K562 (cell line): ENCODE results near the gene TP73. TPM values are rescaled to one million over a fixed set of nuclear protein-coding genes. Genes with fewer than 3 reads are reported as not detected.
A peak's percentile ranks its signal among the peaks of the same experiment; 100 is the strongest.

ENCODE experiments used
- ATAC-seq: fragments of 200-7000 bp; cut with Tn5 transposase; 3 replicates; pipeline ENCODE4 v1.9.1; 2020; ENCODE audit warnings: moderate library complexity
- BruUV-seq: library from RNA; stranded (reverse); fragments of 400-500 nt; replicated peaks from 2 replicates; lab custom pipeline; 2021; lab: Mats Ljungman, UMichigan
- CTCF ChIA-PET: fragments of 300-600 bp; formaldehyde crosslinking; extraction: SDS; loops from one replicate; lab custom pipeline; 2021; ENCODE audit warnings: low intra/inter-chr PET ratio; lab: Yijun Ruan, JAX
- POLR2A ChIA-PET: fragments of 300-600, 350-650 bp; sonication (Branson Sonifier 250); formaldehyde crosslinking; extraction: SDS; loops from one replicate; lab custom pipeline; 2021; ENCODE audit warnings: antibody characterized with exemption, inconsistent platforms; lab: Yijun Ruan, JAX
- DNase-seq, 4 experiments: peaks; one replicate each; pipeline versions ENCODE4 v3.0.0 to v3.0.0-alpha.2; 2011 to 2018; ENCODE audit warnings: low spot score in 3 of 4, mixed read lengths in 3 of 4; ENCODE audit errors: extremely low read depth in 1 of 4
- FAIRE-seq: peaks from 2 replicates; lab custom pipeline; 2011; peaks lifted over from hg19 to GRCh38; lab: Jason Lieb, UNC
- H2AFZ ChIP-seq: 2 replicates; pipeline ENCODE4 v1.6.0; 2011; ENCODE audit warnings: low read depth, low read length, control low read depth, inconsistent platforms
- H3K27ac ChIP-seq: fragments of 200-600 bp; 3 replicates; pipeline ENCODE4 v1.8.0; 2011; ENCODE audit warnings: low read depth, mild to moderate bottlenecking, control low read depth, inconsistent platforms, low read length, moderate library complexity, mixed read lengths; ENCODE audit errors: extremely low read depth
- H3K27me3 ChIP-seq, 2 experiments: fragments of 300-600 bp in 1 of 2; 2 replicates in 1 of 2; 3 replicates in 1 of 2; pipeline versions ENCODE4 v1.6.0 to v1.8.0; 2011; ENCODE audit warnings: inconsistent platforms in 2 of 2, low read length in 2 of 2, mild to moderate bottlenecking in 1 of 2, mixed read lengths in 1 of 2, moderate library complexity in 1 of 2; ENCODE audit not compliant: control insufficient read depth in 2 of 2, insufficient read depth in 2 of 2
- H3K36me3 ChIP-seq: fragments of 300-600 bp; 3 replicates; pipeline ENCODE4 v1.8.0; 2011; ENCODE audit warnings: mild to moderate bottlenecking, low read length, inconsistent platforms; ENCODE audit not compliant: control insufficient read depth, insufficient read depth
- H3K4me1 ChIP-seq, 2 experiments: fragments of 200-600 bp in 1 of 2; replicated peaks in 1 of 2; 2 replicates in 1 of 2; 3 replicates in 1 of 2; pipeline versions ENCODE4 v1.5.1 to v1.8.0; 2011; ENCODE audit warnings: inconsistent platforms in 2 of 2, low read length in 2 of 2, mild to moderate bottlenecking in 1 of 2, mixed read lengths in 1 of 2, moderate library complexity in 1 of 2; ENCODE audit not compliant: control insufficient read depth in 2 of 2, insufficient read depth in 2 of 2
- H3K4me2 ChIP-seq: 2 replicates; pipeline ENCODE4 v1.6.1; 2011; ENCODE audit warnings: low read length, control low read depth, inconsistent platforms, mixed read lengths; ENCODE audit not compliant: insufficient read depth
- H3K4me3 ChIP-seq: fragments of 200-600 bp; sonication (generic), shearing (Covaris generic); 2 replicates; pipeline ENCODE4 v1.5.1; 2016; ENCODE audit warnings: control low read depth, inconsistent platforms
- H3K79me2 ChIP-seq: fragments of 200-600 bp; 3 replicates; pipeline ENCODE4 v1.8.0; 2011; ENCODE audit warnings: low read length, inconsistent platforms; ENCODE audit not compliant: control insufficient read depth, insufficient read depth
- H3K9ac ChIP-seq, 2 experiments: 2 replicates each; pipeline versions ENCODE4 v1.6.0 to v1.6.1; 2011; ENCODE audit warnings: low read depth in 2 of 2, low read length in 2 of 2, control low read depth in 1 of 2, inconsistent platforms in 1 of 2, mild to moderate bottlenecking in 1 of 2, mixed read lengths in 1 of 2; ENCODE audit not compliant: insufficient read depth in 1 of 2
- H3K9me1 ChIP-seq: one replicate; pipeline ENCODE4 v1.6.0; 2011; ENCODE audit warnings: inconsistent platforms, mild to moderate bottlenecking, low read length, moderate library complexity; ENCODE audit not compliant: control insufficient read depth, insufficient read depth
- H3K9me3 ChIP-seq: replicated peaks from 2 replicates; pipeline ENCODE4 v1.5.1; 2011; ENCODE audit warnings: low read depth, low read length, inconsistent platforms; ENCODE audit not compliant: control insufficient read depth, insufficient read depth
- H4K20me1 ChIP-seq: replicated peaks from 2 replicates; pipeline ENCODE4 v1.6.1; 2011; ENCODE audit warnings: low read length, inconsistent platforms, mixed read lengths; ENCODE audit not compliant: control insufficient read depth, insufficient read depth
- CBX1 ChIP-seq: sonication (generic); IDR thresholded peaks from 2 replicates; pipeline ENCODE4 v1.6.1; 2016; ENCODE audit warnings: antibody characterized with exemption, low read depth, mild to moderate bottlenecking
- POLR2G ChIP-seq: fragments of 200-400 bp; formaldehyde crosslinking; IDR thresholded peaks from 2 replicates; pipeline ENCODE4 v1.6.1; 2017; ENCODE audit warnings: low read depth, mild to moderate bottlenecking, antibody characterized with exemption, low read length, moderate library complexity
- RBM17 ChIP-seq: fragments of 200-400 bp; formaldehyde crosslinking; IDR thresholded peaks from 2 replicates; pipeline ENCODE4 v1.6.1; 2017; ENCODE audit warnings: low read depth, mild to moderate bottlenecking, low read length, borderline replicate concordance
- RBM22 ChIP-seq: fragments of 200-400 bp; formaldehyde crosslinking; IDR thresholded peaks from 2 replicates; pipeline ENCODE4 v1.6.1; 2018; ENCODE audit warnings: low read length, low read depth; ENCODE audit not compliant: poor library complexity, severe bottlenecking
- SAP30 ChIP-seq: fragments of 200-600 bp; sonication (generic); IDR thresholded peaks from 2 replicates; pipeline ENCODE4 v1.6.1; 2012; ENCODE audit warnings: borderline replicate concordance, low read depth, mild to moderate bottlenecking, moderate library complexity, low read length, control low read depth, inconsistent platforms; ENCODE audit not compliant: insufficient read depth, poor library complexity, severe bottlenecking
- WGBS: fragments of 100-300 bp; shearing (Covaris generic); methylation state at CpG from one replicate; pipeline ENCODE4 v1.1.6; 2016; ENCODE audit warnings: low coverage, mixed read lengths; ENCODE audit not compliant: insufficient coverage; ENCODE audit errors: missing lambda C conversion rate; 5-methylcytosine and 5-hydroxymethylcytosine counted together
- in situ Hi-C: fragments of 300-500 bp; cut with MboI; formaldehyde crosslinking; loops from 4 replicates; pipeline ENCODE4 v1.15.0; 2018; ENCODE audit warnings: inconsistent platforms, mixed read lengths
- intact Hi-C: fragments of 100-400 bp; cut with micrococcal nuclease; formaldehyde crosslinking; loops from 2 replicates; pipeline ENCODE4 v1.14.2; 2022
- polyA plus RNA-seq, 8 experiments: library from polyadenylated mRNA; depleted of rRNA in 4 of 8; stranded (reverse) in 5 of 8; unstranded in 3 of 8; fragments of >200 nt; fragmentation: Nextera tagmentation in 2 of 8; fragmentation: Illumina TruSeq in 1 of 8; extraction: Ambion mirVana in 2 of 8; extraction: Trizol in 1 of 8; gene quantifications; 2 replicates each; pipeline versions ENCODE4 v1.2.1 to v1.2.3, GENCODE V29; 2011 to 2014; ENCODE audit warnings: inconsistent platforms in 1 of 8, missing spikeins in 1 of 8
- total RNA-seq, 7 experiments: library from RNA; depleted of rRNA in 6 of 7; stranded (reverse); fragments of >200 nt in 6 of 7; fragmentation: Illumina TruSeq in 2 of 7; extraction: Trizol in 2 of 7; gene quantifications; 2 replicates each; pipeline versions ENCODE4 v1.2.1 to v1.2.3, GENCODE V29; 2011 to 2021; ENCODE audit warnings: low replicate concordance in 1 of 7
- TF ChIP-seq, protein P1 (sequence below), 2 experiments: IDR thresholded peaks; 2 replicates each; pipeline ENCODE4 v1.6.1; 2012; ENCODE audit warnings: improper control_type of control experiment in 2 of 2, low read depth in 2 of 2, low read length in 2 of 2, borderline replicate concordance in 1 of 2
- TF ChIP-seq, protein P2 (sequence below): fragments of 450-650 bp; formaldehyde crosslinking; IDR thresholded peaks from 2 replicates; pipeline ENCODE4 v1.4.0; 2020; ENCODE audit warnings: mild to moderate bottlenecking, mixed read lengths
- TF ChIP-seq, protein P3 (sequence below), 2 experiments: fragments of 450-650 bp; formaldehyde crosslinking in 1 of 2; IDR thresholded peaks; 2 replicates each; pipeline versions ENCODE4 v1.4.0 to v1.6.1; 2014 to 2020; ENCODE audit warnings: mild to moderate bottlenecking in 2 of 2, borderline replicate concordance in 1 of 2, low read depth in 1 of 2

TP73 gene
- total and polyA plus RNA-seq, 9 of the 15 experiments (the other 6 are each of a cell fraction or from before 2014, with no cell fraction given), result 0.07 to 1.6 (median 0.40) TPM; not detected in 2

DNA sequence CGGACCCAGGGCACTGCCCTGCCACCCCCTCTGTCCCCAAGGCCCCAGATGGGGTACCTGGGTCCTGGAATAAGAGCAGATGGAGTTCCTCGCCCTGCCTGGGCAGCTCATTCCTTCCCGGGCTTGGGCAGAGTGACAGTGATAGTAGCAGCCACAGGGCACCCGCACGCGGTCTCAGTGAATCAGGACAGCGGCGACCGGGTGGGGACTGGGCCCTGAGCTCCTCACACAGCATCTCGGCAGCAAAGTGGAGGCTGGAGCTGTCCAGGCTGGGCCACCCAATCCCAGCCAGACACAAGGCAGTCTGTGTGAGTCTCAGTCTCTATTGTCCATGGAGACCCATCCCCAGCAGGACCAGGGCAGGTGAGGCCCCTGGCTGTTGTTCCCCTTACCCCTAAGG lies 62.5 kb downstream of the TP73 start:
- Histone ChIP-seq H3K4me3 (no peak overlapping the region), H3K79me2 (no peaks in the 10 kb centered on the region), H3K36me3 (no peaks in the 10 kb centered on the region), H3K4me1 (peaks cover 0 to 50% of the 10 kb centered on the region in 2 experiments; a peak in 3 of 5 replicates), H3K9me1 (peaks cover 4% of the 10 kb centered on the region), H3K27me3 (peaks cover 29 to 87% of the 10 kb centered on the region in 2 experiments; a peak in 4 of 5 replicates), H3K9ac (peak overlapping the region in 1 of 2 experiments; percentile 52; a peak in 1 of 4 replicates), H3K4me2 (no peak overlapping the region), H3K9me3 (no peaks in the 10 kb centered on the region), H3K27ac (no peak overlapping the region), H2AFZ (no peak overlapping the region), H4K20me1 (peaks cover 52% of the 10 kb centered on the region)
- in situ Hi-C loops (no loop called here), intact Hi-C loops (no loop called here)
- DNase-seq (no peak), FAIRE-seq (no peak), ATAC-seq (peak; percentile 5; the same call in 1 of the 3 replicates)
- CTCF ChIA-PET, result no interaction called here
- no TSS peak for BruUV-seq
- WGBS, result 3% methylated on average over 10 of the region's 10 CpGs
- POLR2A ChIA-PET, result interaction anchor here (0.6 to 1.3 kb wide), 5 partner anchors 10 to 185 kb away, joined by 3 to 6 read pairs (median 3); partner anchors contain the start of genes C1orf174 and WRAP73
- TF ChIP-seq CBX1 (no peak), RBM22 (no peak), SAP30 (no peak), RBM17 (no peak), POLR2G (0 out of 2 replicates have a peak, but pooled peaks have one; percentile 11)
- TF ChIP-seq, protein P1, sequence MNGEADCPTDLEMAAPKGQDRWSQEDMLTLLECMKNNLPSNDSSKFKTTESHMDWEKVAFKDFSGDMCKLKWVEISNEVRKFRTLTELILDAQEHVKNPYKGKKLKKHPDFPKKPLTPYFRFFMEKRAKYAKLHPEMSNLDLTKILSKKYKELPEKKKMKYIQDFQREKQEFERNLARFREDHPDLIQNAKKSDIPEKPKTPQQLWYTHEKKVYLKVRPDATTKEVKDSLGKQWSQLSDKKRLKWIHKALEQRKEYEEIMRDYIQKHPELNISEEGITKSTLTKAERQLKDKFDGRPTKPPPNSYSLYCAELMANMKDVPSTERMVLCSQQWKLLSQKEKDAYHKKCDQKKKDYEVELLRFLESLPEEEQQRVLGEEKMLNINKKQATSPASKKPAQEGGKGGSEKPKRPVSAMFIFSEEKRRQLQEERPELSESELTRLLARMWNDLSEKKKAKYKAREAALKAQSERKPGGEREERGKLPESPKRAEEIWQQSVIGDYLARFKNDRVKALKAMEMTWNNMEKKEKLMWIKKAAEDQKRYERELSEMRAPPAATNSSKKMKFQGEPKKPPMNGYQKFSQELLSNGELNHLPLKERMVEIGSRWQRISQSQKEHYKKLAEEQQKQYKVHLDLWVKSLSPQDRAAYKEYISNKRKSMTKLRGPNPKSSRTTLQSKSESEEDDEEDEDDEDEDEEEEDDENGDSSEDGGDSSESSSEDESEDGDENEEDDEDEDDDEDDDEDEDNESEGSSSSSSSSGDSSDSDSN (IDR thresholded peaks at IDR 0.05; ENCODE audit: borderline replicate concordance in 1 of 2, low read depth in 2 of 2, low read length in 2 of 2), result peak in 1 of 2 experiments; percentile 49; a peak in 1 of 4 replicates
- TF ChIP-seq, protein P2, sequence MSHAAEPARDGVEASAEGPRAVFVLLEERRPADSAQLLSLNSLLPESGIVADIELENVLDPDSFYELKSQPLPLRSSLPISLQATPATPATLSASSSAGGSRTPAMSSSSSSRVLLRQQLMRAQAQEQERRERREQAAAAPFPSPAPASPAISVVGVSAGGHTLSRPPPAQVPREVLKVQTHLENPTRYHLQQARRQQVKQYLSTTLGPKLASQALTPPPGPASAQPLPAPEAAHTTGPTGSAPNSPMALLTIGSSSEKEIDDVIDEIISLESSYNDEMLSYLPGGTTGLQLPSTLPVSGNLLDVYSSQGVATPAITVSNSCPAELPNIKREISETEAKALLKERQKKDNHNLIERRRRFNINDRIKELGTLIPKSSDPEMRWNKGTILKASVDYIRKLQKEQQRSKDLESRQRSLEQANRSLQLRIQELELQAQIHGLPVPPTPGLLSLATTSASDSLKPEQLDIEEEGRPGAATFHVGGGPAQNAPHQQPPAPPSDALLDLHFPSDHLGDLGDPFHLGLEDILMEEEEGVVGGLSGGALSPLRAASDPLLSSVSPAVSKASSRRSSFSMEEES (CRISPR knock-in tag), result no peak
- TF ChIP-seq, protein P3, sequence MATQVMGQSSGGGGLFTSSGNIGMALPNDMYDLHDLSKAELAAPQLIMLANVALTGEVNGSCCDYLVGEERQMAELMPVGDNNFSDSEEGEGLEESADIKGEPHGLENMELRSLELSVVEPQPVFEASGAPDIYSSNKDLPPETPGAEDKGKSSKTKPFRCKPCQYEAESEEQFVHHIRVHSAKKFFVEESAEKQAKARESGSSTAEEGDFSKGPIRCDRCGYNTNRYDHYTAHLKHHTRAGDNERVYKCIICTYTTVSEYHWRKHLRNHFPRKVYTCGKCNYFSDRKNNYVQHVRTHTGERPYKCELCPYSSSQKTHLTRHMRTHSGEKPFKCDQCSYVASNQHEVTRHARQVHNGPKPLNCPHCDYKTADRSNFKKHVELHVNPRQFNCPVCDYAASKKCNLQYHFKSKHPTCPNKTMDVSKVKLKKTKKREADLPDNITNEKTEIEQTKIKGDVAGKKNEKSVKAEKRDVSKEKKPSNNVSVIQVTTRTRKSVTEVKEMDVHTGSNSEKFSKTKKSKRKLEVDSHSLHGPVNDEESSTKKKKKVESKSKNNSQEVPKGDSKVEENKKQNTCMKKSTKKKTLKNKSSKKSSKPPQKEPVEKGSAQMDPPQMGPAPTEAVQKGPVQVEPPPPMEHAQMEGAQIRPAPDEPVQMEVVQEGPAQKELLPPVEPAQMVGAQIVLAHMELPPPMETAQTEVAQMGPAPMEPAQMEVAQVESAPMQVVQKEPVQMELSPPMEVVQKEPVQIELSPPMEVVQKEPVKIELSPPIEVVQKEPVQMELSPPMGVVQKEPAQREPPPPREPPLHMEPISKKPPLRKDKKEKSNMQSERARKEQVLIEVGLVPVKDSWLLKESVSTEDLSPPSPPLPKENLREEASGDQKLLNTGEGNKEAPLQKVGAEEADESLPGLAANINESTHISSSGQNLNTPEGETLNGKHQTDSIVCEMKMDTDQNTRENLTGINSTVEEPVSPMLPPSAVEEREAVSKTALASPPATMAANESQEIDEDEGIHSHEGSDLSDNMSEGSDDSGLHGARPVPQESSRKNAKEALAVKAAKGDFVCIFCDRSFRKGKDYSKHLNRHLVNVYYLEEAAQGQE (IDR thresholded peaks at IDR 0.05; ENCODE audit: borderline replicate concordance), result peak; percentile 33; the same call in 1 of the 2 replicates
- TF ChIP-seq, protein P3 (CRISPR knock-in tag; IDR thresholded peaks at IDR 0.05; ENCODE audit: low read depth), result no peak
